Hypothalamus (tissue), 51 donors: ENCODE results near the gene CWF19L1.
"Not testable (repeated sequence)": the region's sequence is repeated elsewhere in the genome, so short reads cannot be mapped to it uniquely, and the experiment has no call there.

Source experiments
- DNase-seq, 51 donors: peaks; one replicate each; lab custom pipeline; 2025; lab: John Stamatoyannopoulos, UW

CWF19L1 gene

DNA sequence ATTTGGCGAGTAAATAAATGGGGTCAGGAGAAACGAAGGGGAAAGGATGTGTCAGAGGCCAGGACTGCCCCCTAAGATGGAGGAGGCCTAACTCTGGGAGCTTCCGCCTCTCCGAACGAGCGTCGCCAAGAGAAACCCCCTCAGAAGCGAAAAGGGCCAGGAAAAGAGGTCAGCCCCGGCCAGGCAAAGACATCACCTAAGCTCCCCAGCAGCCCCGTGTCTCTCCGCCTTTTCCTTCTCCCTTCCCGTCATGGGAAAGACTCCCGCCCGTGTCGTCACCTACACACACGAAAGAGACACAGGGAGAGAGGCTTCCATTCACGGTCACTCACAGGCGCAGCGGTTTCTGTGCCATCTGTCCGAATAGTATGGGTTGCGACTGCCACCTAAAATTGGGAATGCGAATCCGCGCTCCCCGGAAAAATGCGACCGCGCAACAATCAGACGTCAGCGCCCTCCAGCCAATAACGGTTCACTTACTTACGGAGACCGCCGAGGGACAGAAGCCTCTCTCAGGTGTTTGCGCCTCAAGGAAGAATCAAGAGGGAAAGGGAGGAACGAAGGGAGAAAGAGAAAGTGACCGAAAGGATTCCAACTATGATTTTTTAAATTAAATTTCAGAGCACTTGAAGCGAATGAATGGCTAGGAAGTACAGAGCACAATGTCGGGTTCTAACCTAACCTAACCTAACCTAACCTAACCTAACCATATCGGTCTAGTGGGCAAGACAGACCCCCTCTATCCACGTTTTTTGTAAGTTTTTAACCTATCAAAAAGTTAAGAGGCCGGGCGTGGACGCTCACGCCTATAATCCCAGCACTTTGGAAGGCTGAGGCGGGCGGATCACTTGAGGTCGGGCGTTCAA, at the start of gene CWF19L1:
CWF19L1 (minus strand) TSS at position 400 of the 866 bp plus-strand sequence; CDS start at position 355, 45 bp downstream.
- DNase-seq: peak; percentile 34 to 91 (median 76)

DNA sequence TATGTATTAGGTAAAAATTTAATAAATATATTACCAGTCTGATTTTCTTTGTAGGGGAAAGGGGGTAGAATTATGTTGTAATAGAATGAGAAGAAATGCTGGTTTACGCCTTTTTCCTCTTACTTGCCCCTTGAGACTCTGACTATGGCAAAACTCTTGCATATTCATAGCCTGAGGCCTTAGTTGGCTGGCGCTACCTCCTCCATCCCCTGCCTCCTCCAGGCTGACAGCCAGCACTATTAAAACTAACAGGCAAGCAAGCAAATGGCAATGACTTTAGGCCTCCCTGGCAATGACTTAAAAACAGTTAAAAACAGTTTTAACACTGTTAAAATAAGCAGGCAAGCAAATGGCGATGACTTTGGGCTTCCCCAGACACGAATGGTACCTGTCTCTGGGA, 48.2 kb upstream of the CWF19L1 start:
- DNase-seq: peak in 1 of 51 donors; percentile 9

DNA sequence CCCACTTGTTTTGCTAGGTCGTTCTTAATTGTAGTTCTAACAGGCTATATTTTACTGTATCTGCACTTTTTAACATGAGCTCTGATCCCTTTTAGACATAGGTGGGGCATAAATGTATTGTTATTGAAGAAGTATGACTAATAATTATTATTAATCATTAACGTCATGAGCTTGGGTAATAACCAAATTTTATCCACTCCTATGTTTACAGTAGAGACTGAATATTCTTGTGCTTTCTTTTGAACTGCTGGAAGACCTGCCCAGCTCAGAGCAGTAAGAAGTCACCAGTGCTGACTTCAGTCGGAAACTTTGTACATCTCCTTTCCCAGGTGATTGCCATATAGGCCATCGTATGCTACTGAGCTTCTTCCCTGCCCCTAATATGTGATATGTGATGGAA, 43.9 kb upstream of the CWF19L1 start:
- no peak for DNase-seq

DNA sequence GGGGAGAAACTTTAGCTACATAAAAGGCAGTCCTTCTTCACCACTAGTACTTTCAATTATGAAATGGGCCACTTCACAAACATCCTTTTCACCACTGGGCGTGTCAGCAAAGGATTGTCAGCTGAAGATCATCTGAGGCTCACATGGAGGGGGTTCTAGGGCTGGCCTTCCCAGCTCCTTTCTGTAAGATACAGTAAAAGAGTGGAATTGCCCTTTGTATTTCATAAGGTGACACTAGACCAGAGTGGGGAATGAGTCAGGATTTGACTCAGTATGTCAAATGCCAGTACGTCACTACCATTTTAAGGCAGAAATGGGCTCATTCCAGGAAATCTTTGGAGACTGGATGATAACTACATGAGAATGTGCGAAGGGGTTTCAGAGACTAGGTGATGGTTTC, 40.2 kb upstream of the CWF19L1 start:
- DNase-seq: no peak

DNA sequence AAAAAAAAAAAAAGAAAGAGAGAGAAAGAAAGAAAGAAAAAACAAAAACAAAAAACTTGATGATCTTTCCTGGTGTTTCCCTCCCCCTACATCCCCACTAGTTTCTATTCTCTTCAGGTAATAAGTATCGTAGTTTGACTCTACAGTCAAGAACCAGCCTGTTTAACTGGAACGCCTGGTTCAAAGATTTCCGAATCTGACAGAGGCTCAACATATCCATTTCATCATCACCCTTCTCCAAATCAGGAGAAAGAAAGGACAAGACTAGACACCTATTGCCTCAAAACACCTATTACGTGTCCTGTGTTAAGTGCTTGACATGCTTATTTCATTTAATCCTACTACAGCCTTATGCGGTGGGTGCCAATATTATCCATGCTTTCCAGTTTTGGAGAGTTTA, 39.4 kb upstream of the CWF19L1 start:
- no peak for DNase-seq

DNA sequence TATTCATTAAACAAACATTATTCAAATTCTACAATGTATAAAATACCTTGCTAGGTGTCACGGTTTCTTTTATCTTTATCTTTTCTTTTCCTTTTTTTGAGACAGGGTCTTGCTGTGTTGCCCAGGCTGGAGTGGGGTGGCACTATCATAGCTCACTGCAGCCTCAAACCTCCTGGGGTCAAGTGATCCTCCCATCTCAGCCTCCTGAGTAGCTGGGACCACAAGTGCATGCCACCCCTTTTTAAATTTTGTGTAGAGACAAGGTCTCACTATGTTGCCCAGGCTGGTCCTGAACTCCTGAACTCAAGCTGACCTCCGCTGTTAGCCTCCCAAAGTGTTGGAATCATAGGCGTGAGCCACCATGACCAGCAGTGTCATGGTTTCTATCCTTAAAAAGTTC, 37.0 kb upstream of the CWF19L1 start:
- no peak for DNase-seq

DNA sequence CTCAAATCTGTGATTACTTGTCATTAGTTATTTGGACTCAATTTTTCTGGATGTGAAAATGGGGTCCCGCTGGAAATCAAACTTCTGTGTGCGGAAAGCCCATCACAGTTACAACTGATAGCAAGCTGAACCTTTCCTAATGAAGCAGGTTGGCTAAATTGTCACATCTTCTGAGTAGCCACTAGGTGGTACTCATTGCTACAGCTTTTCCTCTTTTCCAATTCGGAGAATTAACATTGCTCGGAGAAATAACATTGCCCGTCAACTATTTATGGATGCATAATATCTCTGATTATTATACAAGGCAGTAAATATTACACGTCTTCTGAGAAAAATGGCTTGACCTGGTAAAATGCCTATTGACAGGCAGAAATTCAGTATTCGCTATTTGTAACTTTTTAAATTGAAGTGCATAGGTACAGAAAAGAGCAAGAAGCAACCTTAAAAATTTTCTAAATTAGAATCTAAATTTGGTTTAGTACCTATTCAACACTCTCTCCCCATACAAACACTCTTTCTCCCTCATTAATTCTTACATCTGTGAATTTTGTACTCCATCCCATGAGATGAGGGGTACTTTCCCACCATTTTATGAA, 36.4 kb upstream of the CWF19L1 start:
- peak in 1 of 51 donors; percentile 31 for DNase-seq

DNA sequence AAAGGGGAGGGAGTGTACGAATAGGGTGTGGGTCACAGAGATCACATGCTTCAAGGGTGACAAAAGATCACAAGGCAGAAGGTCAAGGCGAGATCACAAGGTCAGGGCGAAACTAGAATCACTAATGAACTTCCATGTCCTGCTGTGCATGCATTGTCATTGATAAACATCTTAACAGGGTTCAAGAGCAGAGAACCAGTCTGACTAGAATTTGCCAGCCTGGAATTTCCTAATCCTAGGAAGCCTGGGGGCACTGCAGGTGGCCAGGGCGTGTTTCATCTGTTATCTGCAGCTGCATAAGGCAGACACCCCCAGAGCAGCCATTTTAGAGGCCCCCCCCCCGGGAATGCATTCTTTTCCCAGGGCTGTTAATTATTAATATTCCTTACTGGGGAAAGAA, 33.7 kb upstream of the CWF19L1 start:
- DNase-seq: not testable (repeated sequence)

DNA sequence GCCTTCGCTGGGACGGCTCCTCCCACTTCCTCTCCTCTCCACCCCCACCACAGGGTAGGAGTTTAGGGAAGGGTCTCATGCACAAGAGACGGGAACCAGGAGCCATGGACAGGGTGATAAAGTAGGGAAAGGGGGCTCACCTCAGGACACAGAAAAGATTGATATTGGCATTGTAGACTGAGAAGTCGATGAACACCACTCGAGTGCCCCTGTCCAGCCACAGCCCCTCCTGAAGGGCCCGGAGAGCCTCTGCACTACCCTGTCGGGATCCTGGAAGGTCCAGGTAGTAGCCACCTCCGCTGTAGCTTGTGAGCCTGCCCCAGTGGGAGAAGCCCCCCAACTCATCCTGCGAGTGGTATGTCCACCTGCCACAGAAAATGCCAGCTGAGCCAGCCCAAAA, 29.8 kb upstream of the CWF19L1 start:
- DNase-seq: no peak

DNA sequence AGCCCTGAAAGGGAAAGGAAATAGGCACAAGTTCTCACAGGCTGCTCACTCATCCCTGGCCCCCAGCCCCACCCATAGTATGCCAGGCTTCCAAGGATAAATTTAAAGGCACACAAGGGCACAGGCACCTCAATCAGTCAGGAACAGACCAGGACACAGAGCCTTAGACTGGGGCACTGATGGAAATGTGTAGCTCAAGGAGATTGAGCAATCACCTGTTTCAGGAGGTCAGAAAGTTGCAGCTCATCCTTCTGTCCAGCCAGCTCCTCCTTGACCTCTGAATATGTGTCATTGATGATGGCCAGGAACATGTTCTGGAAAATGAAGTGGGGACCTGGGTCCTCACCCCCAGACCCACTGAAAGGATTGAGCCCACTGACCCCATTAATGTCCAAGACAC, 25.6 kb upstream of the CWF19L1 start:
- DNase-seq: no peak

DNA sequence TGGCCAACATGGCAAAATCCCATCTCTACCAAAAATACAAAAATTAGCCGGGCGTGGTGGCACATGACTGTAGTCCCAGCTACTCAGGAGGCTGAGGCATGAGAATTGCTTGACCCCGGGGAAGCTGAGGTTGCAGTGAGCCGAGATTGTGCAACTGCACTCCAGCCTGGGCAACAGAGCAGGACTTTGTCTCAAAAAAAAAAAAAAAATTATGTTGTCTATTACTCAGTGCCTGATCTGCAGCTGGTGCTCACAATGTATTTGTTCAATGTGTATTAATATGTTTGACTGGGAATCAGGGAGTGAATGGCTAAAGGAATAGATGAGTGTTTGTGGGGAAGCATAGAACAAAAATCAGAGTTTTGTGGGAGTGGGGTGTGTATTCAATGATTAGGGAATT, 24.9 kb upstream of the CWF19L1 start:
- not testable (repeated sequence) for DNase-seq

DNA sequence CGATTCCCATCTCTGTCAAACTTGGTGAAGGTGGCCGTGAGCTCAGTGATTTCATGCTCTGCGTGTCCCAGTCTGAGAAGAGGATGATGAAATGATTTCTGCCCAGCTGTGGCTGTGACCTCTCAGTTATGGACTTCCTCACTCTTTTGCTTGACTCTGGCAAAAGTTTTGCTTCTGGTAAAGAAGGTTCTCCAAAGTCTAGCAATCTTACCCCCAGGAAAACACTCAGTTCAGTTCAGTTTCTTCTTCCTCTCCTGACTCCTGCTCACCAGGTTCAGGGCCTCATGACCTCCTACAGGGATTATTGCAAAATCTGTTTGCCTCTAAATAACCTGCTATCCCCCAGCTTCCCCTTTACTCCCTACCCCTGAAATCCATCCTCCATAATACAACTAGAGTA, 23.9 kb upstream of the CWF19L1 start:
- no peak for DNase-seq

DNA sequence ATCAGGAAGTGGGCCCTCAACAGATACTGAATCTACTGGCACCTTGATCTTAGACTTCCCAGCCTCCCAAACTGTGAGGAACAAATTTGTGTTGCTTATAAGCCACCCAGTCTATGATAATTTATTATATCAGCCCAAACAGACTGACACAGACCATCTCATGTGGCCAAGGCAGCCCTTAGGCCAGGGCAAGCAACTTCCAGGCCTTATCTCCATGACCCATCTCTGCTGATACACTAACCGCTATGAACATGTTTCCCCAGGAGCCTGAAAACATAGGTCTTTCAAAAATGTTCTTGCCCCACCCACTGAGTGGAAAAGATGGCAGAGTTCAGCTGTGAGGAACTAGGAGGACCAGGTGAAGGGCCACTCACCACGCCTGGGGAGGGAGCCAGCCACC, 22.2 kb upstream of the CWF19L1 start:
- no peak for DNase-seq

DNA sequence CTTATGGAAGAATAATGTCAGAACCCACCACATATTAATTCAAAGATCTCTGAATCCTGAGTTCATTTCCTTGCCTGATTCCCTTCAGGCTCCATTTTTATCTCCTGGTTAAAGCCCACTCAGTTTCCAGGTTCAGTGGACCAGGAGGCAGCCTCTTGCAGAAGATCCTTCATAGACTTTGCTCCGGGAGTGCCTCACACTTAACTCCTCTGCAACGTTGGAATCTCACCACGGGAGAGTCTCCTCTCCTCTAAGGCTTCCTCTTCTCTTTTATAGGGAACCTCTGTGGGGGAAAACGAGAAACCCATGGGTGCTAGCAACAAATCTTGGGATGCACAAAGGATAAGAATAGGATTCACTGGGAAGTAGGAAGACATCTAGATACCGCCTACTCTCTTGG, 20.8 kb upstream of the CWF19L1 start:
- no peak for DNase-seq

DNA sequence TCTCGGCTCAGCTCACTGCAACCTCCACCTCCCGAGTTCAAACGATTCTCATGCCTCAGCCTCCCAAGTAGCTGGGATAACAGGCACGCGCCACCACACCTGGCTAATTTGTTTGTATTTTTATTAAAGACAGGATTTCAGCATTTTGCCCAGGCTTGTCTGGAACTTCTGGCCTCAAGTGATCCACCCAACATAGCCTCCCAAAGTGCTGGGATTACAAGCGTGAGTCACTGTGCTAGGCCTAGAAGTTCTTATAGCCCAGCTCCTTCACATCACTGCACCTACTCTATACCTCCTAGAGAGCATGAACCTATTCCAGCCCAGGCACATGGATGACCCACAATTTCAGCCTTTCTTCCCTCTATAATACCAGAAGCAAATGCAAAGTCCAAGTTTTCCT, 20.3 kb upstream of the CWF19L1 start:
- no peak for DNase-seq

DNA sequence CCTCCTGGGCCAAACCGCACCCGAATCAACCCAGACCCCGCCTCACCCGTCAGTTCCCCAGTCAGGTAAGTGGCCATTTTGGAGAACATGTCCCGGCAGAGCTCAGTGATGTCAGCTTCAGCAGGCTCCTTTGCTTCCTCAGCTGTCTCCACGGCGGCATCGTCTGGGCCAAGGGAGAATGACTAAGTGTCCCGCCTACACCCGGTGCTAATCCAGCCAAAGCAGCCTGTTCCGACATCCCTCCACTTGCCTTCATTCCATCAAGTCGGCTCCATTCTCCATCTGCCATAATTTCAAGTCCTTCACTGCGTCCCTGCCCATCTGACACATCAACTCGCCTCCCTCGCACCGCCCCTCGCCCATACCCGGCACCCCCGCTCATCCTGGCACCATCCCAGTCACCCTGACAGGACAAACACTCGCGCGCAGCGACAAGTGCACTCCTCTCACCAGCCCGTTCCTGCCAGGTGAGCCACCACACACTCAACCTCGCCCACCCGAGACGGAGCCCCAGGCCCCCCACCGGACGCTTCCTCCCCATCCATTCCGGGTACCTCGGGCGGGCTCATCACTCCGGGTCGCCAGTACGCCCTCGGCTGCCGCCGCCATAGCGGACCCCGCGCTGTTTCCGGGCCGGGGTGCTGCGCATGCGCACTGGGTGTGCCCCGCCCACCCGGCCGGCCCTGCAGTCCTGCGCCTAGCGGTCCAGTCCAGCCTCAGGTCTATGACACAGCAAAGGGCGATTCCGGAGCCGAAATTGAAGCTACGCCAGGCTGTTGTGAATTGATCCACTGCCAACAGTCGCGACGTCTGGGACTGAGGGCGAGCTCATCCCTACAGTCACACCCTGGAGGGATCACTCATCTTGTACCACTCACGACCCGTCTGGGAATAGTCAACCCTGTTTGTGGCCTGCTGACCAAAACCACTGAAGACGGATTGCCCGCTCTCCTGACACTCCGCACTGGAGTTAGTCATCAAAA, 18.9 kb upstream of the CWF19L1 start, which contains the start of gene BLOC1S2:
BLOC1S2 (minus strand) TSS at position 630 of the 983 bp plus-strand sequence; CDS start at position 609, 21 bp downstream.
- peak; percentile 62 to 98 (median 86) for DNase-seq

DNA sequence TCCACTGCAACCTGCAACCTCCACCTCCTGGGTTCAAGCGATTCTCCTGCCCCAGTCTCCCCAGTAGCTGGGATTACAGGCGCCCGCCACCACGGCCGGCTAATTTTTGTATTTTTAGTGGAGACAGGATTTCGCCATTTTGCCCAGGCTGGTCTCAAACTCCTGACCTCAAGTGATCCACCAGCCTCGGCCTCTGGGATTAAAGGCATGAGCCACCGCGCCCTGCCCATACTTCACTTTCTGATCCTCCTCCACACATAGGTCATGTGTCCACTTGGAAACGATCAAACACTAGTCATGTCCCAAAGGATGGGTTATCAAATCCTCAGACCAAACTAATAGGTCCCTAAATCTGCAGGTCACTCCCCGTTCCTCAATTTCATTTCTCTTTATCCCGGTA, 17.9 kb upstream of the CWF19L1 start:
- peak in 1 of 51 donors; percentile 2 for DNase-seq

DNA sequence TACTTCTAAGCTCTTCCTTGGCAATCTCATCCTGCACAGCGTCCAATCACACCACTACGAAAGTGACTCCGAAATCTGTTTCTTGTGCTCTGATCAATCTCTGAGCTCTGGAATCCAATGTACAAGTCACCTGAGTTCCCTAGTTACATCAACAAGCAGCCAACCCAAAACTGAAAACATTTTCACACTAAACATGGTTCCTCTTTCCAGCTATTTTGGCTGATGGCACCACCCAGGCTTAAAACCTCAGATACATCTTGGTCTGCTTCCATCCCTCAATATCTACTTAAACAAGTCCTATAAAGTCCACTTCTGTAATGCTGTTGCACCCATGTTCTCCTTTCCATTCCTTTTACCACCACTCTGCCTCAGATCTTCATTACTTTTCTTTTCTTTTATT, 15.5 kb upstream of the CWF19L1 start:
- DNase-seq: no peak

DNA sequence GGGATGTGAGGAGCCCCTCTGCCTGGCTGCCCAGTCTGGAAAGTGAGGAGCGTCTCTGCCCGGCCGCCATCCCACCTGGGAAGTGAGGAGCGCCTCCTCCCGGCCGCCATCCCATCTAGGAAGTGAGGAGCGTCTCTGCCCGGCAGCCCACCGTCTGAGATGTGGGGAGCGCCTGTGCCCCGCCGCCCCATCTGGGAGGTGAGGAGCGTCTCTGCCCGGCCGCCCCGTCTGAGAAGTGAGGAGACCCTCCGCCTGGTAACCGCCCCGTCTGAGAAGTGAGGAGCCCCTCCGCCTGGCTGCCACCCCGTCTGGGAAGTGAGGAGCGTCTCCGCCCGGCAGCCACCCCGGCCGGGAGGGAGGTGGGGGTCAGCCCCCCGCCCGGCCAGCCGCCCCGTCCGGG, 9.5 kb upstream of the CWF19L1 start:
- not testable (repeated sequence) for DNase-seq

DNA sequence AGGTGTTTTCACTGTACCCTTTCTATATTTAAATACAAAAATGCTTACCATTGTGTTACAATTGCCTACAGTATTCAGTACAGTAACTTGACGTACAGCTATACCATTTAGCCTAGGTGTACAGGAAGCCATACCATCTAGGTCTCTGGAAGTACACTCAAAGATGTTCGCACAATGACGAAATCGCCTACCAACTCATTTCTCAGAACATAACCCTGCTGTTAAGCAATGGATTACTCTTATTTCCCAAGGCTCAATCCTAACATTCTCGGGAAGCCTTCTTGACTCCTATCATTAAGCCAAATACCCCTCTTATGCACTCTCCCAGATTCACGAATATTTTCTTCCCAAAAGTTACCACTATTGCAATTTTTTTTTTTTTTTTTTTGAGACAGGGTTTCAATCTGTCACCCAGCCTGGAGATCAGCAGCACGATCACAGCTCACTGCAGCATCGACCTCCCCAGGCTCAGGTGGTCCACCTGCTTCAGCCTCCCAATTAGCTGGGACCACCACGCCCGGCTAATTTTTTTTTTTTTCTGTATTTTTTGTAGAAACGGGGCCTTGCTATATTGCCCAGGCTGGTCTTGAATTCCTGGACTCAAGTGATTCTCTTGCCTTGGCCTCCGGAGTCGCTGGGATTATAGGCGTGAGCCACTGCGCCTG, 1.5 kb downstream of the CWF19L1 start:
- DNase-seq: no peak
